ENCODE measurements around the gene BCCIP.

The BCCIP gene

DNA sequence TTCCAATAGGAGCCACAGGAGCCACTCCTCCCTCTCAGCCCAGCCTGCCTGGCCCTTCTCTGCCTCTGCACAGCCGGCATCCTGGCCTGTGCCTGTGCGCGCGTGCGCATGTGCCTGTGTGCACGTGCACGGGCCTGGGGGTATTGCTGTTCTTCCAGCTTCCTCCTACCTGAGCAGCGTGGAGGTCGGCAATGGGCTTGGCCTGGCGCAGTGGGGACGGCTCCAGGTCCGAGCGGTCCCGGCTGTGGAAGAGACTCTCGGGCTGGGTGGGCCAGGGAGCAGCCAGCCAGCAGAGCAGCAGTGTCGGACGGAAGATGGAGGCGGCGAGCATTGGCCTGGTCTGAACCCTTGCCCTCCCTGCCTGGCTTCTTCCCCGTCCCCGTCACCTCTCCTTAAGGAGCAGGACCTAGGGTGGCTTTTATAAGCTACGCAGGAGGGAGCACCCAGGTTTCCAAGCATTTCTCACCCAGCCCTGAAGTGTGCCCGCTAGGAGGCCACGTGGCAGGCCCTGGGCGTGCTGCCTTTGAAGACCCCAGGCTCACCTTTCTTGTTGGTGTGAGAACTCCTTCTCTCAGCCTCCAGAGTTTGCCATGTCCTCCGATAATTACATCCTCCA, 47.7 kb upstream of the BCCIP start, which contains the start of gene MMP21:
MMP21 (minus strand) TSS at position 331 of the 616 bp plus-strand sequence; CDS start at position 331, 0 bp downstream.
- no peak within 1 kb of the TSS for H2AFZ ChIP-seq (ENCODE audit: low read depth, low read length, severe bottlenecking)

DNA sequence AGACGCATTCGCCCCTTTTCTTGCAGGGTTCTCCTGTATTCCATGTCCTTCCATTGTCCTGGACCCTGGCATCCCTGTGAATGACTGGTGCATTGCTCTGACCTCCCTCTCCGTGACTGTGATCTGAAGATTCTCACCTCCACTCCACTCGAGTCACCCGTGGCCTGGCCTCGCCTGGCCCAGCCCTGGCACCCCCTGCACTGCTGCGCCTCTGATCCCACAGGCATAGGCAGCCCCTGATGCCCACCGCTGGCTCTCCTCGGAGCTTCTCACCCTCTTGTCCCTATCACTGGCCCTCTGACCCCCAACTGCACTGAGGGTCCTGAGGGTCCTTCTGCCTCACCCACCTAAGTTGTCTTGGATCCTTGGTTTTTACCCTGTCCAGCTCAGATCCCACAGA, 45.5 kb upstream of the BCCIP start:
- no peaks in the 10 kb centered on the region for H4K20me1 ChIP-seq (ENCODE audit: low read depth, low read length)

More for the DNA sequence above, 47.7 kb upstream of the BCCIP start, which contains the start of gene MMP21:
- H3K9ac ChIP-seq (ENCODE audit: low read length) = no peak within 1 kb of the TSS
- H3K4me2 ChIP-seq (ENCODE audit: low read depth, low read length, poor library complexity, severe bottlenecking) = no peak within 1 kb of the TSS
- H3F3A ChIP-seq (ENCODE audit: insufficient read depth) = no peaks in the 10 kb centered on the region
- H3K4me3 ChIP-seq (ENCODE audit: insufficient read depth, low read length, poor library complexity, severe bottlenecking) = no peak within 1 kb of the TSS
- H3K9me3 ChIP-seq (ENCODE audit: insufficient read depth, low read length) = no peaks in the 10 kb centered on the region
- TF ChIP-seq CTCF (IDR thresholded peaks at IDR 0.05; ENCODE audit: insufficient read depth, low read length, poor library complexity, severe bottlenecking) = no peak
- TF ChIP-seq EZH2phosphoT487 (conservative IDR thresholded peaks at IDR 0.05; ENCODE audit: low read length) = no peak
- no peaks in the 10 kb centered on the region for H3K36me3 ChIP-seq (ENCODE audit: low read length)
- no peaks in the 10 kb centered on the region for H4K20me1 ChIP-seq (ENCODE audit: low read depth, low read length)
- no peaks in the 10 kb centered on the region for H3K9me2 ChIP-seq (replicated peaks; ENCODE audit: insufficient read depth, low read length)
- no peaks in the 10 kb centered on the region for H3K79me2 ChIP-seq (ENCODE audit: insufficient read depth, low read length)
- no peaks in the 10 kb centered on the region for H3K27me3 ChIP-seq (ENCODE audit: low read length)
- no peak within 1 kb of the TSS for H3K27ac ChIP-seq (ENCODE audit: low read depth, low read length)

GRCh38 chr10:125778556-125778955, 44.8 kb upstream of the BCCIP start:
- no peak for TF ChIP-seq EZH2phosphoT487 (conservative IDR thresholded peaks at IDR 0.05; ENCODE audit: low read length)
- TF ChIP-seq CTCF (IDR thresholded peaks at IDR 0.05; ENCODE audit: insufficient read depth, low read length, poor library complexity, severe bottlenecking) = no peak
- H3K4me2 ChIP-seq (ENCODE audit: low read depth, low read length, poor library complexity, severe bottlenecking) = no peak overlapping the region
- no peaks in the 10 kb centered on the region for H3K79me2 ChIP-seq (ENCODE audit: insufficient read depth, low read length)
- H2AFZ ChIP-seq (ENCODE audit: low read depth, low read length, severe bottlenecking) = no peak overlapping the region
- H3K36me3 ChIP-seq (ENCODE audit: low read length) = no peaks in the 10 kb centered on the region
- no peaks in the 10 kb centered on the region for H3K27me3 ChIP-seq (ENCODE audit: low read length)
- no peak overlapping the region for H3K27ac ChIP-seq (ENCODE audit: low read depth, low read length)
- H3K9me2 ChIP-seq (replicated peaks; ENCODE audit: insufficient read depth, low read length) = no peaks in the 10 kb centered on the region
- H3K4me3 ChIP-seq (ENCODE audit: insufficient read depth, low read length, poor library complexity, severe bottlenecking) = no peak overlapping the region
- H3K9me3 ChIP-seq (ENCODE audit: insufficient read depth, low read length) = no peaks in the 10 kb centered on the region
- H3F3A ChIP-seq (ENCODE audit: insufficient read depth) = no peaks in the 10 kb centered on the region
- no peaks in the 10 kb centered on the region for H4K20me1 ChIP-seq (ENCODE audit: low read depth, low read length)
- H3K9ac ChIP-seq (ENCODE audit: low read length) = no peak overlapping the region

More for the DNA sequence above, 45.5 kb upstream of the BCCIP start:
- Histone ChIP-seq H3K27ac (ENCODE audit: low read depth, low read length) (no peak overlapping the region), H3K79me2 (ENCODE audit: insufficient read depth, low read length) (no peaks in the 10 kb centered on the region), H3K9me2 (replicated peaks; ENCODE audit: insufficient read depth, low read length) (no peaks in the 10 kb centered on the region), H3K27me3 (ENCODE audit: low read length) (no peaks in the 10 kb centered on the region), H3K9me3 (ENCODE audit: insufficient read depth, low read length) (no peaks in the 10 kb centered on the region), H3K9ac (ENCODE audit: low read length) (no peak overlapping the region), H3K36me3 (ENCODE audit: low read length) (no peaks in the 10 kb centered on the region), H3K4me3 (ENCODE audit: insufficient read depth, low read length, poor library complexity, severe bottlenecking) (no peak overlapping the region), H3F3A (ENCODE audit: insufficient read depth) (no peaks in the 10 kb centered on the region), H3K4me2 (ENCODE audit: low read depth, low read length, poor library complexity, severe bottlenecking) (no peak overlapping the region), H2AFZ (ENCODE audit: low read depth, low read length, severe bottlenecking) (no peak overlapping the region)
- TF ChIP-seq EZH2phosphoT487 (conservative IDR thresholded peaks at IDR 0.05; ENCODE audit: low read length) (no peak), CTCF (IDR thresholded peaks at IDR 0.05; ENCODE audit: insufficient read depth, low read length, poor library complexity, severe bottlenecking) (no peak)

Measured in SU-DHL-6 (cell line).